DND-41 (cell line): ENCODE measurements around the gene ATP1A3.

Experiments used
- CTCF ChIP-seq: IDR thresholded peaks from 2 replicates; pipeline ENCODE4 v1.5.1; 2012; ENCODE audit warnings: borderline replicate concordance, low read length, moderate library complexity, mild to moderate bottlenecking; ENCODE audit not compliant: poor library complexity, severe bottlenecking; ENCODE audit errors: extremely low read depth
- EZH2 ChIP-seq: IDR thresholded peaks from 3 replicates; pipeline ENCODE4 v1.6.1; 2012; ENCODE audit warnings: borderline replicate concordance, low read depth, mild to moderate bottlenecking, moderate library complexity, low read length, inconsistent platforms; ENCODE audit not compliant: severe bottlenecking

GRCh38 chr19:41923045-41923788 lies 70.8 kb downstream of the ATP1A3 start:
- TF ChIP-seq CTCF (no peak), EZH2 (no peak)
